Measurements from ENCODE around the gene RECQL5. TPM values are rescaled to one million over a fixed set of nuclear protein-coding genes. Genes with fewer than 3 reads are reported as not detected.
"Not testable (repeated sequence)": the region's sequence is repeated elsewhere in the genome, so short reads cannot be mapped to it uniquely, and the experiment has no call there.

Gene RECQL5
- polyA plus RNA-seq, 4 donors: 31.6 to 59.3 (median 46.1) TPM

DNA sequence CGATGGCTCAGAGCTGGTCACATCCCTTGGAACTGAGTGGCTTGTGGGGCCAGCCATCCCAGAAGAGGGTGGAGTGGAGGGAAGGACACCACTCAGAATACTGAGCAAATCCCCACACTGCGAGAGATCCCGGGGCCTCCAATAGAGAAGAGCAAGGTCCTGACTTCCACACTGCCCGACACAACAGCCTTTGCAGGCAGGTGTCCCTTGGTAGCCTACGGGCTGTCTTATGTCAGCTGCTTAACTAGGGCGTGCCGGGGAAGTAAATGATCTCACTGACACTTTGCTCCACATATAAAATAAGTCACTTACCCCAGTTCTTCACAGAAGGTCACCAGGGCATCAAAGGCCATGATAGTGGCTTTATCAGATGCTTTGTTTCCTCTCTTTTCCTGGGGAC is 16.1 kb downstream of the RECQL5 start:
- no peak for DNase-seq (ENCODE audit: low read depth in 4 of 4, low spot score in 2 of 4)

DNA sequence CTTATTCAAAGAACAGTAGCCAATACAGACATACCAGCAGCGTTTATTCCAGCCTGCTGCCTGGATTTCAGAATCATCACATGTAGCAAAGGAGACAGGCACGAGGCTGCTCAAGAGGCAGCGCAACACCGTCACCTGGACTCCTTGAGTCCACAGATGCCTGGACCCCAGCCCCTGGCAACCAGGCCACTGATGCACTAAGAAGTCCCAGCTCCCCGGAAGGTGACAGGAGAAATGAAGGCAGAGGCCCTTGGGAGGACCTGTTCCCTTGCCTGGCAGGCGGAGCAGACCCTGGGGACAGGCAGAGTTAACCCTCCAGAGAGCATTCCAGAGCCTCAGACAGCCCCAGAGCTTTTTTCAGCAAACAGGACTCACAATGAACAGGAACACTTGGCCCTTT is 17.3 kb downstream of the RECQL5 start:
- DNase-seq (ENCODE audit: low read depth in 4 of 4, low spot score in 2 of 4): no peak

DNA sequence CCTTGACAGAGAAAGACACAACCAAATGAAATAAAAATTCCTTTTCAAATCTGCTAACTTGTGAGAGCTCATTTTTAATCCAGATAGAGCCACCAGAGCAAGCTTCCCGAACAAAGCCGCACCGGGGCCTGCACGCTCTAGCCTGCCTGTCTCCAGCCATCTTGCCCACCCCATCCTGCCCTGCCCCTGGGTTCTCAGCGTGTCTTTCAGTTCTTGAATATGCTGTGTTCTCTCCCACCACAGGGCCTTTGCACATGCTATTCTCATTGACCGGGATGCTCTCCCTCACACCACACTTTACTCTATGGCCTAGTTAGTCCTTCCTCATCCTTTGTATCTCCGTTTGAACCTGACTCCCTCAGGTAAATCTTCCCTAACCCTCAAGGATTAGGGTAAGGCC is 19.0 kb downstream of the RECQL5 start:
- DNase-seq (ENCODE audit: low read depth in 4 of 4, low spot score in 2 of 4): no peak

DNA sequence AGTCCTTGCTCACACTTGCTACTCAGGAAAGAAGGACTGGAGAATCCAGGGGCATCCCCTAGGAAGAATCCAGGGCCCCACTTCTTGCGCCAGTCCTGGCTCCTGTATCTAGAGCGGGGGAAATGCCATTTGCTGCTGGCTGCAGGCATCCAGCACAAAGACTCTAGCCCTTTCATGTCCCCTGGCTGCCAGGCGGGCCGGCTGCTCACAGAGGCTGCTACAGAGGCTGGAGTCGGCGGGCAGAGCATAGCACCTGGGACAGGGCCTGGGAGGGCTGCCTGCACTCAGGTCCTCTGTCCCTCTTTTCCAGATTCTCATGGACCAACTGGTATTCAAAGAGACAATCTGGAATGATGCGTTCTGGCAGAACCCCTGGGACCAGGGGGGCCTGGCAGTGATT is 19.9 kb downstream of the RECQL5 start:
- DNase-seq (ENCODE audit: low read depth in 4 of 4, low spot score in 2 of 4): no peak

- no peak for DNase-seq (ENCODE audit: low read depth in 4 of 4, low spot score in 2 of 4)
Measured at GRCh38 chr17:75646638-75646992, 20.3 kb downstream of the RECQL5 start.

- no peak for DNase-seq (ENCODE audit: low read depth in 4 of 4, low spot score in 2 of 4)
Measured at GRCh38 chr17:75645889-75646637, 20.9 kb downstream of the RECQL5 start.

DNA sequence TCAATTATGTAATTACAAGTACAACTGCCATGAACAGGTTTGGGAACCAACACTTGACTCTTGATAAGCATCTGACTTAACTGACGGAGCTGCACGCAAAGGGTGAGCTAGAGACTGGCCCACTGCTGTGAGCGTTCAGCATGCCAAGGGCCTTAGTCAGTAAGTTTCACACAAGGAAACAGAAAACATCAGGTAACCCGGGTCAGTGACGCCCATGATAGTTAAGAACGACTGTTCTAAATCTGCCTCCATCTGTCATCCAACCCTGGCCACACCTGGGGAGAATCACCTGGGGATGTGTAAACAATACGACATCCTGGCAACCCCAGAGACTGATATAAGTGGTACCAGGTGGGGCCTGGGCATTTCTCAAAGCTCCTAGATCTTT is 21.5 kb downstream of the RECQL5 start:
- DNase-seq (ENCODE audit: low read depth in 4 of 4, low spot score in 2 of 4): no peak

- no peak for DNase-seq (ENCODE audit: low read depth in 4 of 4, low spot score in 2 of 4)
Measured at GRCh38 chr17:75643643-75644017, 23.3 kb downstream of the RECQL5 start.

DNA sequence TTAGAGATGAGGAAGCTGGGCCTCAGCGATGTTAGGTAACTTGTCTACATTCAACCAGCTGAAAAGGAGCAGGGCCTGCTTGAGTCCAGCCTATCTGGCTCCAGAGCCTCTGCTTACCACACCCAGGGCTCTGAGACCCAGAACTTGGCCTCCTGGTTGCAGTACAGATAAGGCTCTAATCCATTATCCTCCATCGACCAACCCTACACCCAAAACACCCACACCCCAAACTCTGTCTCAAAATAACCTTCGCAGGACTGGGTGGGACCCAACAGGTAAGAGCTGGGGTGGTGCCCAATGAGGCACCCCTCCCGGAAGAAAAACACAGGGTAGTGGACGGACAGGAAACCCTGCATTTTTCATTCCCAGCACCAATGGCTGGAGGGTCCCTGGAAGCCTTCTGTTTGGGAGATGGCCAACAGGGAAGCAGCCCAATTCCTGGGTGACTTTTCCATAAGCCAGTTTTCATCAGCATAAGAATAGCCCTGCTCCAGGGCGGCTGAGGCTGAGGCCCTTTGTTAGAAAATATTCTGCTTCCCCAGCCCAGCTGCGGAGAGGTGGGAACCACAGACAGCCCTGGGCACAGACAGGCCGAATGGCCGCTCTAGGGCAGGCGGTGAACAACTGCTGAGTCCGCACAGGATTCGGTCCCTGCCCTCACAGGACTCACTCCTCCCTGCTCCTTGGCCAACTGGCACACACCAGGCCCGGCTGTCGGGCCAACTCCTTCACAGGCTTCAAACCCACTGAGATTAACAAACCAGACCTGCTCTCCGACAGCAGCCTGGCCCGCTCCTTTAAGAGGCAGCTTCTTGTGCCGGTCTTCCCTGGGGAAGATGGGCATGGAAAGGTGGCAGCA is 23.9 kb downstream of the RECQL5 start:
- DNase-seq (ENCODE audit: low read depth in 4 of 4, low spot score in 2 of 4): no peak

GRCh38 chr17:75642182-75642783 is 24.7 kb downstream of the RECQL5 start:
- DNase-seq (ENCODE audit: low read depth in 4 of 4, low spot score in 2 of 4): no peak

- DNase-seq (ENCODE audit: low read depth in 4 of 4, low spot score in 2 of 4): no peak
Measured at GRCh38 chr17:75641343-75641742, 25.6 kb downstream of the RECQL5 start.

- no peak for DNase-seq (ENCODE audit: low read depth in 4 of 4, low spot score in 2 of 4)
Measured at GRCh38 chr17:75640556-75641119, 26.3 kb downstream of the RECQL5 start.

GRCh38 chr17:75639771-75640555 is 27.0 kb downstream of the RECQL5 start:
- DNase-seq (ENCODE audit: low read depth in 4 of 4, low spot score in 2 of 4): no peak

DNA sequence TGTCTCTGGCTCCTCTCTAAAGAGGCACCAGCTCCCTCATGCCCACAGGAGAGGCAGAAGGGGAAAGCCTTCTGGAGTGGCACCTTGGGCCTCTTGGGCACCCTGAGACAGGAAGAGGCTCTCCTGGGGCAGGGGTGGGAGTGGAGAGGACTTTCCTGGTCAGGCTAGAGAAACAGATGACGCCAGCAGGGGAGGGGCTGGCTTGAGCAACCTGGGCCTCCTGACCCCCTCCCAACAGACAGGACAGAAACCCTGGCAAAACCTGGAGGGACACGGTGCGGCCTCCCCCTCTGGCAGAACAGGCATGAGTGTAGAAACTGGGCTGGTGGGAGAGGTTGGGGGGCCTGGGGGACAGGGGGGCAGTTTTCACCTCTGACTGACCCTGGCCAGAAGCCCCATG is 27.6 kb downstream of the RECQL5 start:
- DNase-seq (ENCODE audit: low read depth in 4 of 4, low spot score in 2 of 4): no peak

GRCh38 chr17:75638893-75639292 is 28.1 kb downstream of the RECQL5 start:
- DNase-seq (ENCODE audit: low read depth in 4 of 4, low spot score in 2 of 4): no peak

DNA sequence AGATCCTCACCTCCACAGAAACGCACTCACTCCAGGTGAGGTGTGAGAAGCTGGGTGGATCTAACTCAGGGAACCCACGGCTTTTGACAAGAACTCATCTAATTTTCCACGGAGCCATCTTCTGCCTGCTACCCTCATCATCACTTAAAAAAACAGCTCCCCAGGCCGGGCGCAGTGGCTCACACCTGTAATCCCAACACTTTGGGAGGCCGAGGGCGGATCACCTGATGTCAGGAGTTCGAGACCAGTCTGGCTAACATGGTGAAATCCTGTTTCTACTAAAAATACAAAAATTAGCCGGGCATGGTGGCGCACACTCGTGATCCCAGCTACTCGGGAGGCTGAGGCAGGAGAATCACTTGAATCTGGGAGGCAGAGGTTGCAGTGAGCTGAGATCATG is 28.9 kb downstream of the RECQL5 start:
- not testable (repeated sequence) for DNase-seq (ENCODE audit: low read depth in 4 of 4, low spot score in 2 of 4)

DNA sequence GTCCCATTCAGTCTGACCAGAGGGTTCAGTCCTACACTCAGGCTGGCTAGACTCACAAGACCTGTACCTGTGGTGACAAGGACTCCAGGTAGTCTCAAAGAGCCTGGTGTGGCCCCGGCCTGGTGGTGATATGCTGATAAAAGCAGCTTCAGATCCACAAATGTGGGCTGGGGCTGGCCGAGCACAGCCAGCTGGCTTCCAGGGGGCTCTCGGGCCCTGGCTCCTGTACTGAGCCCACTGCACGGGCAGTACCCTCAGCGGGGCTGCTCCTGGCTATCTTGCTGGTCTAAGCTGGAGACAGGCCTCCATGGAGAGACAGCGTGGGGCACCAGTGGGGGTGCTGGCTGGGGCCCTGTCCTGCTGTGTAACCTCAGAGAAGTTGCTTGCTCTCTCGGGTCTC is 29.4 kb downstream of the RECQL5 start:
- no peak for DNase-seq (ENCODE audit: low read depth in 4 of 4, low spot score in 2 of 4)

GRCh38 chr17:75637143-75637538 is 29.8 kb downstream of the RECQL5 start:
- DNase-seq (ENCODE audit: low read depth in 4 of 4, low spot score in 2 of 4): no peak

GRCh38 chr17:75636381-75637142 is 30.4 kb downstream of the RECQL5 start:
- no peak for DNase-seq (ENCODE audit: low read depth in 4 of 4, low spot score in 2 of 4)

Measured in left renal cortex interstitium (tissue), 4 donors.